HepG2 (cell line): ENCODE measurements around the gene CACNA2D1. TPM values are rescaled to one million over a fixed set of nuclear protein-coding genes. Genes with fewer than 3 reads are reported as not detected.

Experiments
- ATAC-seq: fragments of 200-7000 bp; cut with Tn5 transposase; 3 replicates; pipeline ENCODE4 v1.9.1; 2020; ENCODE audit warnings: mild to moderate bottlenecking, moderate library complexity
- BruUV-seq: library from RNA; stranded (reverse); fragments of 400-500 nt; replicated peaks from 2 replicates; lab custom pipeline; 2021; lab: Mats Ljungman, UMichigan
- CTCF ChIA-PET: fragments of 300-600 bp; formaldehyde crosslinking; extraction: SDS; loops from one replicate; lab custom pipeline; 2021; ENCODE audit warnings: low total read pairs, inconsistent platforms, low intra/inter-chr PET ratio; lab: Yijun Ruan, JAX
- POLR2A ChIA-PET: fragments of 350-600 bp; sonication (Branson Sonifier 250); formaldehyde crosslinking; loops from one replicate; lab custom pipeline; 2020; ENCODE audit warnings: antibody characterized with exemption, inconsistent platforms; lab: Yijun Ruan, JAX
- DNase-seq: peaks from one replicate; pipeline ENCODE4 v3.0.0-alpha.2; 2015; ENCODE audit warnings: low spot score
- FAIRE-seq: peaks from 3 replicates; lab custom pipeline; 2011; peaks lifted over from hg19 to GRCh38; lab: Jason Lieb, UNC
- H2AFZ ChIP-seq: one replicate; pipeline ENCODE4 v1.6.1; 2011; ENCODE audit warnings: low read length, inconsistent platforms
- H3K27ac ChIP-seq: fragments of 300-600 bp; 3 replicates; pipeline ENCODE4 v1.8.0; 2011; ENCODE audit warnings: mixed run types, mild to moderate bottlenecking, mixed read lengths, low read length, inconsistent platforms; ENCODE audit not compliant: insufficient read depth; ENCODE audit errors: extremely low read length
- H3K27me3 ChIP-seq, 2 experiments: fragments of 200-600 bp in 1 of 2; 2 replicates in 1 of 2; 3 replicates in 1 of 2; pipeline versions ENCODE4 v1.6.0 to v1.8.0; 2011; ENCODE audit warnings: low read length in 2 of 2, mild to moderate bottlenecking in 2 of 2, moderate library complexity in 2 of 2, inconsistent platforms in 1 of 2; ENCODE audit not compliant: insufficient read depth in 2 of 2, control insufficient read depth in 1 of 2
- H3K36me3 ChIP-seq, 2 experiments: fragments of 200-600 bp in 1 of 2; replicated peaks in 1 of 2; 2 replicates in 1 of 2; 3 replicates in 1 of 2; pipeline versions ENCODE4 v1.5.1 to v1.8.0; 2011; ENCODE audit warnings: low read length in 2 of 2, inconsistent platforms in 1 of 2; ENCODE audit not compliant: insufficient read depth in 2 of 2, control insufficient read depth in 1 of 2
- H3K4me1 ChIP-seq: 2 replicates; pipeline ENCODE4 v1.5.1; 2012; ENCODE audit warnings: low read length, inconsistent platforms; ENCODE audit not compliant: insufficient read depth
- H3K4me2 ChIP-seq: 2 replicates; pipeline ENCODE4 v1.6.0; 2011; ENCODE audit warnings: low read depth, low read length, inconsistent platforms
- H3K4me3 ChIP-seq, 3 experiments: fragments of 200-600 bp in 1 of 3; sonication (generic), shearing (Covaris generic) in 1 of 3; replicated peaks in 1 of 3; 2 replicates each; pipeline ENCODE4 v1.5.1; 2011 to 2016; ENCODE audit warnings: low read length in 3 of 3, inconsistent platforms in 2 of 3, low read depth in 2 of 3, mild to moderate bottlenecking in 2 of 3, control low read depth in 1 of 3, mixed read lengths in 1 of 3; ENCODE audit not compliant: insufficient read depth in 1 of 3
- H3K79me2 ChIP-seq: one replicate; pipeline ENCODE4 v1.6.1; 2011; ENCODE audit warnings: low read length, inconsistent platforms; ENCODE audit not compliant: insufficient read depth
- H3K9ac ChIP-seq: 2 replicates; pipeline ENCODE4 v1.6.0; 2011; ENCODE audit warnings: mild to moderate bottlenecking, low read depth, low read length, inconsistent platforms; ENCODE audit not compliant: insufficient read depth
- H3K9me3 ChIP-seq: 2 replicates; pipeline ENCODE4 v1.5.1; 2012; ENCODE audit warnings: mild to moderate bottlenecking, low read length
- H4K20me1 ChIP-seq: 2 replicates; pipeline ENCODE4 v1.6.0; 2011; ENCODE audit warnings: inconsistent platforms, mild to moderate bottlenecking, low read length, moderate library complexity; ENCODE audit not compliant: insufficient read depth
- ATF2 ChIP-seq: sonication (generic); formaldehyde crosslinking; IDR thresholded peaks from 2 replicates; pipeline ENCODE4 v1.4.0; 2020; ENCODE audit warnings: missing genetic modification reagents
- CHCHD3 ChIP-seq: sonication (generic); formaldehyde crosslinking; IDR thresholded peaks from 2 replicates; pipeline ENCODE4 v1.8.0; 2022; ENCODE audit warnings: mild to moderate bottlenecking, missing genetic modification reagents, moderate library complexity
- HNRNPLL ChIP-seq: fragments of 200-400 bp; formaldehyde crosslinking; IDR thresholded peaks from 2 replicates; pipeline ENCODE4 v1.6.1; 2017; ENCODE audit warnings: mild to moderate bottlenecking, low read depth, low read length; ENCODE audit not compliant: poor library complexity, severe bottlenecking
- MAFF ChIP-seq: IDR thresholded peaks from 2 replicates; pipeline ENCODE4 v1.6.1; 2011; ENCODE audit warnings: low read depth, low read length, improper control_type of control experiment
- RBFOX2 ChIP-seq: fragments of 200-400 bp; formaldehyde crosslinking; IDR thresholded peaks from 2 replicates; pipeline ENCODE4 v1.6.1; 2017; ENCODE audit warnings: low read depth, mild to moderate bottlenecking, low read length
- SNAPC2 ChIP-seq: sonication (generic); formaldehyde crosslinking; IDR thresholded peaks from 2 replicates; pipeline ENCODE4 v1.8.1; 2022; ENCODE audit warnings: mild to moderate bottlenecking, missing genetic modification reagents
- SNRNP70 ChIP-seq: fragments of 200-400 bp; formaldehyde crosslinking; IDR thresholded peaks from 2 replicates; pipeline ENCODE4 v1.6.1; 2017; ENCODE audit warnings: mild to moderate bottlenecking, low read depth, low read length, moderate library complexity
- ZNF124 ChIP-seq: sonication (generic); formaldehyde crosslinking; IDR thresholded peaks from 2 replicates; pipeline ENCODE4 v1.4.0; 2020; ENCODE audit warnings: missing genetic modification reagents
- ZNF207 ChIP-seq: fragments of 450-650 bp; IDR thresholded peaks from 2 replicates; pipeline ENCODE4 v1.6.1; 2016; ENCODE audit warnings: antibody characterized with exemption, borderline replicate concordance
- ZNF614 ChIP-seq: IDR thresholded peaks from 2 replicates; pipeline ENCODE4 v1.6.1; 2018; ENCODE audit warnings: missing biosample characterization, missing genetic modification reagents, inconsistent platforms, borderline replicate concordance
- WGBS: methylation state at CpG from one replicate; pipeline ENCODE4 v1.1.6; 2017; ENCODE audit warnings: low lambda C conversion rate; 5-methylcytosine and 5-hydroxymethylcytosine counted together
- in situ Hi-C: cut with HindIII; loops from 2 replicates; pipeline ENCODE4 v1.10.0; 2017; ENCODE audit warnings: low pct_unique_long_range_greater_than_20kb; ENCODE audit not compliant: extremely low pct_ligation_motif_present
- intact Hi-C: fragments of 100-400 bp; cut with micrococcal nuclease; formaldehyde crosslinking; loops from one replicate; pipeline ENCODE4 v1.10.0; 2022; ENCODE audit not compliant: unreplicated experiment
- polyA plus RNA-seq, 8 experiments: library from polyadenylated mRNA; depleted of rRNA in 3 of 8; stranded (reverse) in 7 of 8; unstranded in 1 of 8; fragments of >200 nt; fragmentation: Illumina TruSeq in 4 of 8; extraction: Trizol in 4 of 8; gene quantifications; 2 replicates each; pipeline versions ENCODE4 v1.2.1 to v1.2.3, GENCODE V29; 2011 to 2016; ENCODE audit warnings: low read depth in 4 of 8, missing spikeins in 1 of 8, mixed read lengths in 1 of 8; ENCODE audit not compliant: insufficient read depth in 1 of 8
- total RNA-seq, 5 experiments: library from RNA; depleted of rRNA; stranded (reverse); fragments of >200 nt; fragmentation: Illumina TruSeq; extraction: Trizol; gene quantifications; 2 replicates each; pipeline ENCODE4 v1.2.3, GENCODE V29; 2016; ENCODE audit warnings: low read depth in 1 of 5

The CACNA2D1 gene
- total and polyA plus RNA-seq, 2 of the 13 experiments (the other 11 are each of a cell fraction or from before 2014, with no cell fraction given) = not detected

GRCh38 chr7:81908220-81908619 lies 535.4 kb downstream of the CACNA2D1 start:
- no peaks in the 10 kb centered on the region for H3K36me3 ChIP-seq
- POLR2A ChIA-PET = no interaction called here
- no TSS peak for BruUV-seq
- no peak overlapping the region for H3K4me2 ChIP-seq
- no peaks in the 10 kb centered on the region for H3K4me1 ChIP-seq
- H3K27ac ChIP-seq = no peak overlapping the region
- in situ Hi-C loops = no loop called here
- intact Hi-C loops = no loop called here
- H2AFZ ChIP-seq = no peak overlapping the region
- no peak overlapping the region for H3K9ac ChIP-seq
- ATAC-seq (no peak), FAIRE-seq (no peak), DNase-seq (no peak)
- H4K20me1 ChIP-seq = no peaks in the 10 kb centered on the region
- H3K79me2 ChIP-seq = no peaks in the 10 kb centered on the region
- CTCF ChIA-PET = no interaction called here
- no peak overlapping the region for H3K4me3 ChIP-seq
- TF ChIP-seq ZNF614 (CRISPR knock-in tag) = no peak
- no peak for TF ChIP-seq SNAPC2 (CRISPR knock-in tag)
- TF ChIP-seq MAFF = no peak
- TF ChIP-seq SNRNP70 = no peak
- no peak for TF ChIP-seq ZNF207
- TF ChIP-seq RBFOX2 = no peak
- no peak for TF ChIP-seq HNRNPLL
- no peak for TF ChIP-seq CHCHD3 (CRISPR knock-in tag)
- TF ChIP-seq ATF2 (CRISPR knock-in tag) = no peak
- TF ChIP-seq ZNF124 = no peak
- no peaks in the 10 kb centered on the region for H3K9me3 ChIP-seq
- no peaks in the 10 kb centered on the region for H3K27me3 ChIP-seq
- 0% methylated on average over 2 of the region's 2 CpGs for WGBS
